Adrenal gland (tissue), 12 donors: ENCODE measurements around the gene ARPC1A. TPM values are rescaled to one million over a fixed set of nuclear protein-coding genes. Genes with fewer than 3 reads are reported as not detected.

ENCODE experiments used
- DNase-seq, 7 donors: peaks; one replicate each; pipeline ENCODE4 v3.0.0-alpha.2; 2019 to 2020
- H3K27ac ChIP-seq, 5 donors: fragments of 200-600 bp; sonication (generic) in 4 of 5; 1 replicate in 3 of 5; 2 replicates in 2 of 5; pipeline versions ENCODE4 v1.5.1 to v1.8.0; 2016 to 2020; ENCODE audit warnings: mild to moderate bottlenecking in 1 of 5
- H3K27me3 ChIP-seq: fragments of 200-600 bp; 2 replicates; pipeline ENCODE4 v1.8.0; 2021
- H3K36me3 ChIP-seq, 2 donors: fragments of 200-600 bp; replicated peaks in 1 of 2; 1 replicate in 1 of 2; 2 replicates in 1 of 2; pipeline versions ENCODE4 v1.5.1 to v1.8.0; 2018 to 2022
- H3K4me1 ChIP-seq, 2 donors: fragments of 200-600 bp; replicated peaks in 1 of 2; 1 replicate in 1 of 2; 2 replicates in 1 of 2; pipeline versions ENCODE4 v1.5.1 to v1.8.0; 2018 to 2021
- H3K4me3 ChIP-seq, 4 donors: fragments of 200-600 bp; sonication (generic) in 3 of 4; one replicate each; pipeline ENCODE4 v1.5.1; 2016 to 2018
- H3K9me3 ChIP-seq, 3 donors: fragments of 200-600 bp; sonication (generic) in 1 of 3; replicated peaks in 1 of 3; 1 replicate in 2 of 3; 2 replicates in 1 of 3; pipeline versions ENCODE4 v1.5.1 to v1.8.0; 2016 to 2021
- CTCF ChIP-seq, 6 experiments: fragments of 450-650 bp in 4 of 6; fragments of 200-600 bp in 2 of 6; sonication (generic) in 1 of 6; IDR thresholded peaks; 1 replicate in 5 of 6; 2 replicates in 1 of 6; pipeline versions ENCODE4 v1.5.1 to v1.8.0; 2016 to 2021; ENCODE audit warnings: antibody characterized with exemption in 6 of 6, mild to moderate bottlenecking in 2 of 6, moderate library complexity in 1 of 6
- POLR2A ChIP-seq, 2 donors: fragments of 450-650 bp; IDR thresholded peaks; one replicate each; pipeline ENCODE4 v1.6.1; 2017; ENCODE audit warnings: antibody characterized with exemption in 2 of 2, mild to moderate bottlenecking in 2 of 2, moderate library complexity in 1 of 2
- WGBS, 4 donors: extraction: QIAGEN DNeasy Blood & Tissue Kit in 2 of 4; methylation state at CpG; one replicate each; pipeline versions ENCODE4 v1.1.5 to v1.1.7; 2013 to 2017; 5-methylcytosine and 5-hydroxymethylcytosine counted together
- intact Hi-C, 2 donors: fragments of 100-400 bp; cut with DNase I; formaldehyde crosslinking; loops; one replicate each; pipeline versions ENCODE4 v1.14.1 to v1.15.0; 2022 to 2023
- polyA plus RNA-seq, 3 donors: library from polyadenylated mRNA; stranded (reverse); fragments of 200-250 nt in 2 of 3; fragments of 350-450 nt in 1 of 3; fragmentation: Illumina TruSeq in 1 of 3; extraction: RNeasy Lipid Tissue Mini Kit (QIAGEN cat#74804) in 1 of 3; gene quantifications; one replicate each; pipeline ENCODE4 v1.2.3, GENCODE V29; 2013 to 2014
- total RNA-seq, 9 donors: library from RNA; depleted of rRNA in 4 of 9; stranded (reverse); fragments of >200 nt in 4 of 9; fragments of 120-200 nt in 1 of 9; fragmentation: NEBNext Ultra II Directional in 1 of 9; extraction: Animal tissue kit (Norgen Biotek cat#: 25700) in 1 of 9; gene quantifications; one replicate each; pipeline versions ENCODE4 v1.1.0 to v1.2.4, GENCODE V29; 2013 to 2023
- donor health status: healthy with polysubstance abuse.
- donor health status: Bipolar disorder and iron deficiency.
- donor health status: DM: yes; HTN: yes; CAD: no.
- donor health status: DM: no; HTN: no; CAD: no.
- donor health status: DM: no; HTN: no; CAD: no.
- donor health status: DM: yes; HTN: yes; CAD: no.

The ARPC1A gene
- total and polyA plus RNA-seq, 12 donors, result 118 to 214 (median 152) TPM

DNA sequence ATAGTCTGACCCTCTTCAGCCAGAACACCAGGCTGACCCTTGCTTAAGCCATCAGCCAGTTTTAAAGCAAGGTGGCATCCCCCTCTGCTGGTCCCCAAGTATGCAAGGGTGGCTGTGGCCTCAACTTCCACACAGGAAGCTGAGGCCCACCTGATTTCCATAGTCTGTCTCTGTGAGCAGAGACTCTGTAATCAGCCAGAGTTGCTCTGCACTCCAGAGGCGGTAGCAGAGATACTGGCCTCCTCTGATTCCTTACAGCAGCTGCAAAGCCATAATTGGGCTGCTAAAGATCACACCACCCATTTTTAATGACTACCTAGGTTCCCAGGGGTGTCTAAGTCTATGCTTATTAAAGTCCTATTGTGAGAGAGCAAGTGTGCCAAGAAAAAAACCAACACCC, 80.9 kb downstream of the ARPC1A start:
- intact Hi-C loops, result no loop called here
- H3K9me3 ChIP-seq, result no peaks in the 10 kb centered on the region
- 59 to 69% (median 64%) methylated on average over 1 of the region's 1 CpG; no CpG with 5 or more reads in 1 of the 4 donors for WGBS, 4 donors
- no peak overlapping the region for H3K4me3 ChIP-seq
- TF ChIP-seq POLR2A (IDR thresholded peaks at IDR 0.05), result no peak
- no peak for TF ChIP-seq CTCF (IDR thresholded peaks at IDR 0.05)
- no peaks in the 10 kb centered on the region for H3K27me3 ChIP-seq
- H3K27ac ChIP-seq, result no peak overlapping the region
- H3K4me1 ChIP-seq, result peaks cover 16 to 46% of the 10 kb centered on the region in 2 donors
- H3K36me3 ChIP-seq, result peaks cover 0 to 43% of the 10 kb centered on the region in 2 donors
- no peak for DNase-seq

DNA sequence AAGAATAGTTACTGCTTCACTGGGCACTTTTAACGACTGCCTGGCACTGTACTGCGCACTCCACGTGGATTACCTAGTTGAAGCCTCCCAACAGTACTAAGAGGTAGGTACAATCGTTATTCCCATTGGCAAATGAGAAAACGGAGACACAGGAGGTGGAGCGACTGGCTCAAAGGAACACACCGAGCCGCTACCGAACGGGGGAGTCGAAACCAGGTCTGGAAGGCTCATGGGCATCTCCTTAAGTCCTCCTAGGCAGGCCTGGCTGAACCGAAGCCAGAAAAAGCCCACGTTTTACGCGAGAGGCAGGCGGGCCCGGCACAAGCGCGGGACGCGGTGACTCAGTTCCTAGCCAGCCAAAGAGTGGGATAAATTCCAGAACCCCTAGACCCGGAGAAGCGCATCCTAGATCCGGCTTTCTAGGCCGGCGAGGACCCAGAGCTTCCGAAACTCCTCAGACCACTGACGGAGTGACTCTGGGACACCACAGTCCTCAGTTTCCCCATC, 82.2 kb downstream of the ARPC1A start:
- peak; percentile 60 to 83 (median 81) for DNase-seq
- peaks cover 16 to 46% of the 10 kb centered on the region in 2 donors for H3K4me1 ChIP-seq
- intact Hi-C loops, result no loop called here
- H3K9me3 ChIP-seq, result no peaks in the 10 kb centered on the region
- WGBS, 4 donors, result 0 to 2% (median 0%) methylated on average over 8 to 28 of the region's 28 CpGs
- peak overlapping the region; percentile 91 to 99 (median 92) for H3K27ac ChIP-seq
- no peaks in the 10 kb centered on the region for H3K27me3 ChIP-seq
- H3K4me3 ChIP-seq, result peak overlapping the region; percentile 75 to 99 (median 91)
- peaks cover 0 to 41% of the 10 kb centered on the region in 2 donors for H3K36me3 ChIP-seq
- no peak for TF ChIP-seq CTCF (IDR thresholded peaks at IDR 0.05)
- TF ChIP-seq POLR2A (IDR thresholded peaks at IDR 0.05), result no peak

DNA sequence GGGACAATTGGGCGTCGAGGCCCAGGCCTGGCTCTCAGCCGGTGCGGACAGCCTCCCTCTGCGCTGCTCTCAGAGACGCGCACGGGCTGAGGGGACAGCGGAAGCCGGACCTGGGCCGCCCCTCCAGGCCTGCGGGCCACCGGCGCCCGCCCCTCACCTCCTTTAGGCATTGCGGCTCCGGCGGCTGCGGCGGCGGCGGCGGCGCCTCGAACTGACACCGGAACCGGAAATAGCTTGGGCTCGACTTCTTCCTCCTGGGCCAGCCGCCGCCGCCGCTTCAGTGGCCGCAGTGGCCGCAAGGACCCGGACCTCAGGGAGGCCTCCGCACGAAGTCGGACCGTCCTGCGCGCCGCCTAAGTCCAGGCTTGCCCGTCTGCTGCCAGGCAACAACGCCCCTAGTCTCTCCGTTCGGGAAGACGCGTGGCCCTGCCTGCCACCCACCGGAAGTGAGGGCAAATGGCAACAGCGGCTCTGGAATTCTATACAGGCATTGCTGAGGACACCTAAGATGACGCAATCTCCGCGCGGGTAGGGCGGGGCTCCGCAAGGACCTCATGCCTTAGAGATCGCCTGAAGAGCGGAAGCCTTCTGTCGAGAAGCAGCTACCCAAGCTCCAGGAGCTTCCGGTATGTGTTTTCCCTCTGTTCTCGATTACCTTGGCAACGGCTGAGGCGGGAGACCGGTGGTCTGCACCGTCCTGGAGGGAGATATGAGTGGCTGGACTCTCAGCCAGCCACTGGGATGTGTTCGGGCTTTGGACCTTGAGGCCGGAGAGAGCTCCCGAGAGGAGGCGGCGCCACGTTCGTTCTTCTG, 82.9 kb downstream of the ARPC1A start, which contains the start of the genes BUD31 and PDAP1:
BUD31 (plus strand) TSS at position 591 of the 813 bp plus-strand sequence. CDS start 2,124 bp downstream, outside the sequence.
PDAP1 (minus strand) TSS at position 219 of the 813 bp plus-strand sequence; CDS start at position 170, 49 bp downstream.
- Histone ChIP-seq H3K27me3 (no peaks in the 10 kb centered on the region), H3K27ac (peak within 1 kb of the TSS; percentile 91 to 99 (median 92)), H3K4me1 (peaks cover 16 to 46% of the 10 kb centered on the region in 2 donors), H3K4me3 (peak within 1 kb of the TSS; percentile 75 to 99 (median 91)), H3K9me3 (no peaks in the 10 kb centered on the region), H3K36me3 (peaks cover 0 to 41% of the 10 kb centered on the region in 2 donors)
- WGBS, 4 donors, result 0 to 1% (median 0%) methylated on average over 6 to 72 of the region's 72 CpGs
- intact Hi-C loops, result no loop called here
- TF ChIP-seq CTCF (IDR thresholded peaks at IDR 0.05) (peak in 3 of 6 experiments; percentile 24 to 49 (median 37)), POLR2A (IDR thresholded peaks at IDR 0.05) (peak; percentile 69 to 94)
- peak; percentile 91 to 98 (median 94) for DNase-seq

DNA sequence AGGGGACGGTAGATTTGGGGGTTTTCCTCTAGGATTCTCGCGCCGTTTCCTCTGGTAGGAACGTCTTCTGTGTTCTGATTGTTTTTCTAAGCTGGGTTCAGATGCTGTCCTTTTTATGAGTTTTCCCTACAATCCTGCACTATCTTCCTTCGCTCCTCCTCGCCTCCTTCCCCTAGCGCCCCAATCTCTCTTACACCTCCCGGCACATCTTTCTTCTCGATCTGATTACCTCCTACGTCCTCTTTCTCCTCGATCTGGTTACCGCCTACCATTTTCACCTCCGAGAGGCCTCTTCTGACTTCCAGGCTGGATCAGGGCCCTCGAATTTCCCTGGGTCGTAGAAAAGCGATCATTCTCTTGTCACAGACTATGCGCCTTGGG, 83.5 kb downstream of the ARPC1A start:
- no peaks in the 10 kb centered on the region for H3K27me3 ChIP-seq
- 0 to 1% (median 1%) methylated on average over 18 of the region's 18 CpGs for WGBS, 4 donors
- peak in 1 of 7 donors; percentile 38 for DNase-seq
- peak overlapping the region; percentile 10 to 99 (median 91) for H3K4me3 ChIP-seq
- no peaks in the 10 kb centered on the region for H3K9me3 ChIP-seq
- no peak for TF ChIP-seq POLR2A (IDR thresholded peaks at IDR 0.05)
- peaks cover 0 to 43% of the 10 kb centered on the region in 2 donors for H3K36me3 ChIP-seq
- H3K27ac ChIP-seq, result peak overlapping the region; percentile 91 to 99 (median 92)
- intact Hi-C loops, result no loop called here
- H3K4me1 ChIP-seq, result peaks cover 16 to 46% of the 10 kb centered on the region in 2 donors
